NOMO-1 treated with dmso at 0.1 percent for 144 hours (cell line): ENCODE measurements around the gene SCIN.
"Not testable (repeated sequence)": the region's sequence is repeated elsewhere in the genome, so short reads cannot be mapped to it uniquely, and the experiment has no call there.

Experiments used
- DNase-seq: peaks from one replicate; lab custom pipeline; 2025; ENCODE audit not compliant: unreplicated experiment; lab: John Stamatoyannopoulos, UW

The SCIN gene

DNA sequence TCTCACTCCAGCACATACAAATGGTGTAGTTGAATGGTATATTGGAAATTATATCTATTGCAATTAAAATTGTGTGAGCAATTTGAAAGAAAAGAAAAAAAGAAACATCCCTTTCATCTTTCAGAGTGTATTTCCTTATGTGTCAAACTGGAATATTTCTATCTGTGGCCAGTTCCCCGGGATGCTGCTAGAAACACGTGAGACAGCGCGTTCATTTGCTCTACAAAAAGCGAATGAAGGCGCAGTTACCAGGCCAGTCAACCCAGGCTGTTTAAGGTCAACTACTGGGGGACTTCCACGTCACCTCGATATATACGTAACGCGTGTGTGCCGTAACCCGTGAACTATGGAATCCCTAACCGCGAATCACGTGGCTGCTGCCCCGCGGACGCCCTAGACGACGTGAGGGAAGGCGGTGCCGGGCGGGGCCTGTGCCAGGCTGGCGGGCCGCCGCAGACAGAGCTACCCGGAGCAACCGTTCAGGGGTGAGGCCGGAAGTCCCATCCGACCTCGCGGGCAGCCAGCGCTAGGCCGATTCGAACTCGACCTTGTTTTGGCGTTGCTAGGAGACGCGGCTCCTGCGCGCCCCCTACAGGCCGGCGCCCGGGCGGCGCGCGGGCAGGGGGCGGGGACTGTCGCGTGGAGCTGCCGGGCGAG lies 115.8 kb downstream of the SCIN start:
- peak; percentile 97 for DNase-seq

DNA sequence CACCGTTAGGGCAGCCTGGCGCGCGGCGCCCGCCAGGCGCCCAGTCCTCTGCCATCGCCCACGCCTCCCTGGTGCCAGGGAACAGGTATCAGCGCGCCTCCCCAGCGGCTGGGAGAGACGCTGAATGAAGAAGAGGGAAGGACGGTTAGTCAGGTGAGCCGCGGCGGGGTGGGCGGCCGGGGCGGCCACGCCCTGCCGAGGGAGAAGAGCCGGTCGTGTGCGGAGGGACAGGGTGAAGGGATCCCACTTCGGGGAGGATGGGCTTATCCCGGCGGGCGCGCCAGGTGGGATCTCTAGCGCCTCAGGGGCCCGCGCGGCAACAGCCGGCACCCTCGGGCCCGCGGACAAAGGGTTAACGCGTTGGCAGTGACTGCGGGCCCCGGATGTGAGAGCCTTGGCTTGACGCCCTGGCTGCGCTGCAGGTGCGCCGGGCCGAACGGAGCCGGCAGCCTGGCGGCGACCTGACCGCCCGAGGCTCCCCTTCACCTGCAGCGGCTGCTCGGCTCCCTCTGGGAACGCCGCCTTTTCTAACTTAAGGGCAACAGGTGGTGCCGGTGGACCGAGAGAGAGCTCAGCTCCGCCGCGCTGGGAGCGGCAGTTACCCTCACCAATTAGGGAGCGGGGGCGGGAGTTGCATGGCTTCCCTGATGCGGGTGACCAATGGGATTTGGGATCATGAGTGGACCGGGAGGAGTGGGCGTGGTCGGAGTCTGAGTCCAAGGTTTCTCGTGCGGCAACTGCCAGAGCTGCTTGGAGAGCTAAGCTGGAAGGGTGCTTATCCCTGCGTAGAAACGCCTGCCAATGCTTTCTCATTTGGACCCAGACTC lies 116.6 kb downstream of the SCIN start, which contains the start of gene ARL4A:
ARL4A (plus strand) TSS at position 743 of the 827 bp plus-strand sequence. CDS start 622 bp downstream, outside the sequence.
- peak; percentile 96 for DNase-seq

DNA sequence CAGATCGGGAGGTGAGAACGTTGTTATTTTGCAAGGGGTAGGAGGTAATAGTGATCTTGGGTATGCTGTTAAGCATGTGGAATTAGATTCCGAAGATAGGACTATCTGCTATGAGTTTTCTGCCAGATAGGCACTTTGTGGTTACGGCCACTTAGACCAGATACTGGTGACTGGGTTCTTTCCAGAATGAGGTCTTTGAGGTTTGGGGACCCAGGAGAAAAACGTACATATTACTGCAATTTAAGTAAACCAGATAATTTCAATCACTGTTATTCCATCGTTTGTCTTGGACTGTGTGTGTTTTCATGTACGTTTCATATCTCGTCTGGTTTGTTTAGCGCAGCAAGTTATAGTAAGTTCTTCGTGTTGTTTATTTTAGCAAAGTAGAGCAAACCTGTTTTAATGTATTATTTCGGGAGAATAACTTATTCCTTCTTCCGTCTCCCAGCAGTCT lies 117.2 kb downstream of the SCIN start:
- DNase-seq = no peak

DNA sequence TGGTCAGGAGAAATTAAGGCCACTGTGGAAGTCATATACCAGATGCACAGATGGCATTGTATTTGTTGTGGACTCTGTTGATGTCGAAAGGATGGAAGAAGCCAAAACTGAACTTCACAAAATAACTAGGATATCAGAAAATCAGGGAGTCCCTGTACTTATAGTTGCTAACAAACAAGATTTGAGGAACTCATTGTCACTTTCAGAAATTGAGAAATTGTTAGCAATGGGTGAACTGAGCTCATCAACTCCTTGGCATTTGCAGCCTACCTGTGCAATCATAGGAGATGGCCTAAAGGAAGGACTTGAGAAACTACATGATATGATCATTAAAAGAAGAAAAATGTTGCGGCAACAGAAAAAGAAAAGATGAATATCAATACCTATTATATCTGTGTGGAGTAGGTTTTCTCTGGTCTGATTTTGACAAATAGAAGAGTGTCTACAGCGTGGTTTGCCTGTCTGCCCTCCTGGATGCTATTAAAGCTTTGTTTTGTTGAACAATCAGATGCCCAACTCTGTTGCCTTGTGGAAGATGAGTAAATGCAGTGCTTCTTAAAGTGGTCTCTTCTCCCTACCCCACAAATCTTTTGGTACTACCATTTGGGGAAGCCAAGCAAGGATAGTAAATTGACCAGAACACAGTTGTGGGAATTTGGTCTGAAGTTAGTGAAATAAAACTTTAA lies 118.1 kb downstream of the SCIN start:
- DNase-seq = not testable (repeated sequence)

DNA sequence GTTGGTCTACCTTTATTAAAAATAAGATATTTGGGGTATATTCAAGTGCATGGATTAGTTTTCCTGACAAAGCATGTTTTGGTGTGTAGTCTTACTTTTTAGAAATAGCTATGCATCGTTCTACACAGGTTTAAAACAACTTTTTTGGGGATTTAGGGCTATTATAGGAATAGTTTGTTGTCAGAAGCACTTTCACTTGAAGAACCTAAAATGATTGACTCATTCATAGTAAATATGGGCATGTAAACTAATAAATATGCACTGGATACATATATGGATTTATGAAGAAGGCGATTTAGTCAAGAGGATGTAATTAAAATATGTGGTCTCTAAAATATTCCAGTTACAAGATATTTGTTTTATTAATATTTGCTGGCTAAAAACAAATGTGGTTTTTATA lies 118.9 kb downstream of the SCIN start:
- DNase-seq = no peak

DNA sequence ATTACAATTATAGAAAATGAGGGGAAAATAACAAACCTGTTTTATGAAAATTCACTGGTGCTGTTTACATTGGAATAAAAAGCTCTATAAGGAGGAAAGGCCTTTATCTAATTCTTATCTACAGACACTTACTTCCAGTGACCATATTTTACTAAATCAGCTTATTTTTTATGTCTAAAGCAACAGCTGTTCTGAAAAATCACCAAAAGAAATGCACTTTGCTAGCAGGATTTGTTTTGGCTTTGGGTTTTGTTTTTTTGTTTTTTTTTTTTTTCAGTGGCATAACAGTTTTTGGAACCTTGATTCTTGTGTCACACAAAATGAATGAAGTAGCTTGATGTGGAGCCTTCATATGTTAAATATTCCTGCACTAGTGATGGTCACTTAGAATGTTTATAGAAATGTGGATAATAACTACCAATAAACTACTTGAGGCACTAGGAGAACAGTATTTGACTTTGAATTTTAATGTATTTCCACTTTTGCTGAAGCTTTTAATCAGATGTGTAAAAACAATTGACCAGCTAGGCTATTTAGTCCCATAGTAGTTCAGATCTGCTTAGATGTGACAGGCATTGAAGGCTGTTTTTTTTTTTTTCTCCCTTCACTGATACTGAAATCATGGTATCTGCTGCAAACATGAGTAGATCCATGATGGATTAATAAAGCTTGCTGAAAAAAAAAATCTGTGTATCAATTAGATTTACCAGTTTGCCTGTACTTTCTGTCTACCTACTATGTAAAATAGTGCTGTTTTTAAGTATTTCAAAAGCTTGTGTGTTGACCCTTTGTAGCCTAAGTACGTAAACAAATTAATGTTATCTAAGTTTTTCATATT lies 119.7 kb downstream of the SCIN start:
- no peak for DNase-seq

DNA sequence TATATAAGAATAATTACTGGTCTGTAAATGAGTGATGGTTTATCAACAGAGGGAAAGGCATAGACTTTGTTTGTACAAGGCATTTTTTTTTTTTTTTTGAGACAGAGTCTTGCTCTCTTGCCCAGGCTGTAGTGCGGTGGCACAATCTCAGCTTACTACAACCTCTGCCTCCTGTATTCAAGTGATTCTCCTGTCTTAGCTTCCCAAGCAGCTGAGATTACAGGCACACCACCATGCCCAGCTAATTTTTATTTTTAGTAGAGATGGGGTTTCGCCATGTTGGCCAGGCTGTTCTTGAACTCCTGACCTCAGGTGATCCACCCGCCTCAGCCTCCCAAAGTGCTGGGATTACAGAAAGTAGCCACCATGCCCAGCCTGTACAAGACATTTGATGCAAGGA lies 120.9 kb downstream of the SCIN start:
- DNase-seq = not testable (repeated sequence)

DNA sequence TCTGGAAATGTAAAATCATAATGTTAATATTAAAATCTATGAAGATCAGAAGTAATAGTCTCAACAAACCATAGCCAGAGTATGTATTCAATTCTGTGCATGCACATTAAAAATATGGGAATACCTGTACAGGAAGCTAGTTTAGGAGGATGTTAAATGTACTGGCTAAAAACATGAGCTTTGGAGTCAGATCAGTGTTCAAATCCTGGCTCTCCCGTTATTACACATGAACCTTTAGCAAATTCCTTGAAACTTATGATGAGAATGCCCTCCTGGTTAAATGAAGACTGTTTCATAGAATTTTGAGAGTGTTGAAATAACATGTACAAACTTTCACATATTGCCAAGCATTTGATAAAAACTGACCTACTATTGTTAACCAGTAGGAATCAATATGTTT lies 121.5 kb downstream of the SCIN start:
- no peak for DNase-seq

DNA sequence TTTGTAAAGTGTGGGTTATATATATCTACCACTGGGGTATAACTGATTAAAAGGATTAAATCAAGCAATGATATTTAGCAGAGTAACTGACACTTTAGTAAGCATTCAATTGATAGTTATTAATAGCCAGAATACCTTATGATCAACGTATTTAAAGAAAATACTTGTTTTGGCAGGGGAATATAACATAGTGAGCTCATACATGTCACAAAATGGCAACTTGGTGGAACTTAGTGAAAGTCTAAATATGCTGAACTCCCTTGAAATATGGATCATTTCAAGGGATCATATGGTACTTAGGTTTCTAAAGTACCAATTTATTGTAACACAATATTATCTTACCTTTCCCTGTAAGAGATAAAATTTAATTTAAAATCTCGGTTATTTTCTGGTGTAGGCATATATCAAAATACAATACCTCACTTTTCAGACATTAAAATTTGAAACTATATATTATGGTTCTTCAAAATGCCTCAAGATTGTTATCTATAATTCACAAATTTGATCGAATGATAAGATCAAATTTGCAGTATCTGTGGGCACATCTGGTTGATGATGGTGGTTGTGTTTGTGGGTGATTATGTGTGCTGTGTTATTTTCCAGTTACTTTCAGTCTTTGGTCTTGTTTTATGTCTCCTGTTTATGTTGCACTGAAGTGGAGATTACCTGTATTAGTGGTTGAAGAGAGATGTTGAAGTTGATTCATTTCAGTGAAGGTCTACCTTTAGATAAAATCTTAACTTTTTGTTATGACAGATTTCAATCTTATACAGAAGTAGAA lies 122.1 kb downstream of the SCIN start:
- no peak for DNase-seq

DNA sequence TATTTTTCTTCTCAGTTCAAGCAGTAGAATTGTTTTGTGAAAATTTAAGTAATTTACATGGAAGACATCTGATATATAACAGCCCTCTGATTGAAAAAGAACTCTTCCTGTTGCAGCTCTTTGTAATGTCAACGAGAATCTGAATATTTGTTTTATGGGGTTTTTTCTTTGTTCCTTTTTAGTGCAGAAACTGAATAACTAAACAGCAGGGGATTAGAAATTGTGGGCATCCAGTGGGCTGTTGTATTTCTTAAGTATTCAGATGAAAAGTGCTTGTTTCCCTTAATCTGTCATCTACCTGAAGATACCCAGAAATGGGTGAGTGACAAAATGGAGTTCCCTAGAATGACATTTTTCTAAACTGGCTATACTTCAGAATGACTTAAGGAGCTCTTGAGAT lies 124.3 kb downstream of the SCIN start:
- DNase-seq = no peak

DNA sequence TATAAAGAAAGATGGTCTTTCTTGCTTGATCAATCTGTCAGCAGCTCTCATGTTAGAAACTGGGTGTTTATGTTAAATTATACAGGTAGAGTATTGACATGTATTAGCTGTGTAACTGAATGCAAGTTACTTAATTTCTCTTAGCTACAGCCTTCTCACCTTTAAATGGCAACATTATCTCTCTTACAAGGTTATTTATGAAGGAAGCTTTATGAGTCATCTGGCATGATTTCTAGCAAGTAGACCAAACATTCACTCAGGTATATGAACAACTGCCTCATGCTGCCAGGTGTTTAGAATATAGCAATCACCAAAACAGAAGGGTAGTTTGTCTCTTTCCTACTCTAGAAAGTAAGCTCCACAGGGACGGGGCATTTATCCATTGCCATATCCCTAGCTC lies 125.4 kb downstream of the SCIN start:
- no peak for DNase-seq

DNA sequence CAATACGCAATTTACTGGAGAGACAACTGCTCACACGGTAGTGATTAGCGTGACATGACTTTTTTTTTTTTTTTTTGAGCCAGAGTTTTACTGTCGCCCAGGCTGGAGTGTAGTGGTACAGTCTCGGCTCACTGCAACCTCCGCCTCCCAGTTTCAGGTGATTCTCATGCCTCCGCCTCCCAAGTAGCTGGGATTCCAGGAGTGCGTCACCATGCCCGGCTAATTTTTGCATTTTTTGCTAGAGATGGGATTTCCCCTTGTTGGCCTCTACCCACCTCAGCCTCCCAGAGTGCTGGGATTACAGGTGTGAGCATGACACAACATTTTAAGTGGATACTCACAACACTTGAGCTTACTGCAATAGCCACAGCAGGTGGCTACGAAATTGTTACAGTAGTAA lies 128.8 kb downstream of the SCIN start:
- DNase-seq = no peak

DNA sequence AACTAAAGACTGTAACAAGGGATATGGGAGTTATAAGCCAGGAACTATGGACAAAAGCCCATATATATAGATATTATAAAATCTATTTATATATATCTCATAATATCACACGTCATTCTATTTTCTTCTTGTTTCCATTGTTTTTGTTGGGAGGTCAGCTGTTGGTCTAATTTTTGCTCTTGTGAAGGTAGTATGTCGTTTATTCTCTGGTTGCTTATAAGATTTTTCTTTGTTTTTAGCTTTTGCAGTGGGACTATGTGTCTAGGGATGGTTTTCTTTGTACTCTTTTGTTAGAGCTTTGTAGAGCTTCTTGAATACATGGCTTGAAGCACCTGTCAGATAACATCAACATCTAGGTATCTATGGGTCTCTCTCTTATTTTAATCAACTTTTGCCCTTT lies 130.9 kb downstream of the SCIN start:
- no peak for DNase-seq

DNA sequence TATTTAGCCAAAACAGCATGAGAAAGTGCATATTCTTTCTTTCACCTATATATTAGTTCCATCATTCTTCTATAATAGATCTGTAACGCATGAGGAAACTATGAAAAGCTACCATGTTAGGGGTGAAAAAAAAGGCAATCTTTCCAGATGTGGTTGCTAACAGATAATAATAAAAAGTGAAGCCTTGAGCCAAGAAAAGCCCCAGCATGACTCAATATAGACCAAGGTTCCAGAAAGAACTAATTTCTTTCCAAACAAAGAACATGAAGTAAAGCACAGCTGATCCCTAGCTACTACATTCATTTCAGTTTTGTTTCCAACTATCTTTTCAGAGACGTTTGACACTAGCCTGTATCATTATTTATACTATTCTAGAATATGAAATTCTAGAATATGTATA lies 133.4 kb downstream of the SCIN start:
- DNase-seq = no peak

DNA sequence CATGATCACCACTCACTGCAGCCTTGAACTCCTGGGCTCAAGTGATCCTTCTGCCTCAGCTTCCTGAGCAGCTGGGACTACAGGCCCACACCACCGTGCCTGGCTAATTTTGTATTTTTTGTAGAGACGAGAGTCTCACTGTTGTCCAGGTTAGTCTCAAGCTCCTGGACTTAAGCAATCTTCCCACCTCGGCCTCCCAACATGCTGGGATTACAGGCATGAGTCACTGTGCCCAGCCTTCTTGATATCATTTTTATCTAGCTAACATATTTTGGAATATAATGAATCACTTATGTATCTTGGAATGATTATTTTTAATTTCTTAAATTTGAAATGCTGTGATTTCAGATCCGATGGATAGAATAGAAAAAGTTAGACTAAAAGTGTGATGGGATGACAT lies 135.4 kb downstream of the SCIN start:
- DNase-seq = no peak

DNA sequence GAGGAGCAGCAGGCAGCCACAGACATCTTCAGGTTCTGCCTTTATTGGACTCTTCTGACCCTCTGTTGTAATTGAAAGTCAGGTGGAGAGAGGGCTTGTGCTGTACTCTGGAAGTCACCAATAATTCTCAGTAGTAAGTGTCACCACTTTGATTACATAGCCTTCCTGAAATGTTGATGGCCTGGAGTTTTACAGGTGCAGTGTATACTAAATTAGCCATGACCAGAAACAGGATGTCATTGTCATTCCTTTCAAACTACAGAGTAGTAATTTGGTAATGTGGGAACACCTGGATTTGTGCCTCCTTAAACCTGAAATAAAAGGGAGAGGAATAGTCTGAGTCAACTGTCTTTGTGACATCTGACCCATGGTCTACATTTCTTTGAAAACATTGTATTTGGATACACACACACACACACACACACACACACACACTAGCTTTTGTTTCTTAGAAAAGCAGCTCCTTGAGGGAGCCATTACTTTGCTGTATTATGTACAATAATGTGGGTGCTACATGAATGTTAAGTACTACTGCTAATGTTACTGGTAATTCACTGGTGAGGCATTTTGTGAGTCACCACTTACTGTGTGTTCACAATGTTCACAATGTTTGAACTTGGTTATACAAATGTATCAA lies 136.5 kb downstream of the SCIN start:
- no peak for DNase-seq

DNA sequence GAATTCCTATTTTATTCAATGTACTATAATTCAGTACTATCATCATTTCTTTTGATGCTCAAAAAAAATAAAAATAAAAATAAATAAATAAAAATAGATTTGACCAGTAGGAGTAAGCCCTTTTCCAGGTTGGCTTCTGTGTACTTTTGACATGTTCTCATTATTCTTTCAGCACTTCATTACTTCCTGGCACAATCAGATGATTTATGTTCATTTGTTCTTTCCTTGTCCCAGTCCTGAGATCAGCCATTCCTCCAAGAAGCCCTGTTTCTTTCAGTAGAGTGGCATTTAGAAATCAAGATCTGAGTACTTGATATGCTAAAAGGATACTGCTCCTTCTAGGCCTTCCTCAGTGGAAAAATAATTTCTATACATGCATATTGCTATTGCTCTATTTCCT lies 137.8 kb downstream of the SCIN start:
- no peak for DNase-seq
